NT2/D1 (cell line): Measurements from ENCODE around the gene MEGF6.

Source experiments
- DNase-seq: peaks from one replicate; pipeline ENCODE4 v3.0.0-alpha.2; 2011; ENCODE audit warnings: low read depth, low spot score
- H3K27me3 ChIP-seq: 2 replicates; pipeline ENCODE4 v1.6.0; 2011; ENCODE audit warnings: mild to moderate bottlenecking; ENCODE audit not compliant: insufficient read length, insufficient read depth
- H3K36me3 ChIP-seq: 2 replicates; pipeline ENCODE4 v1.6.1; 2011; ENCODE audit warnings: mild to moderate bottlenecking, low read length, mixed read lengths; ENCODE audit not compliant: insufficient read depth, insufficient read length
- H3K4me1 ChIP-seq: 2 replicates; pipeline ENCODE4 v1.5.1; 2011; ENCODE audit not compliant: insufficient read depth, insufficient read length
- H3K4me3 ChIP-seq: 2 replicates; pipeline ENCODE4 v1.5.1; 2011; ENCODE audit warnings: low read depth; ENCODE audit not compliant: insufficient read length
- H3K9ac ChIP-seq: 2 replicates; pipeline ENCODE4 v1.6.0; 2011; ENCODE audit warnings: low read depth; ENCODE audit not compliant: insufficient read length
- H3K9me3 ChIP-seq: 2 replicates; pipeline ENCODE4 v1.5.1; 2011; ENCODE audit warnings: mild to moderate bottlenecking, low read length; ENCODE audit not compliant: insufficient read depth
- SUZ12 ChIP-seq: IDR thresholded peaks from 2 replicates; pipeline ENCODE4 v1.6.1; 2011; ENCODE audit not compliant: insufficient read length, insufficient read depth; ENCODE audit errors: extremely low read depth
- YY1 ChIP-seq: IDR thresholded peaks from 2 replicates; pipeline ENCODE4 v1.6.1; 2011; ENCODE audit not compliant: insufficient read length, insufficient read depth
- ZNF274 ChIP-seq: IDR thresholded peaks from 2 replicates; pipeline ENCODE4 v1.6.1; 2011; ENCODE audit warnings: mild to moderate bottlenecking, low read depth, low read length

The MEGF6 gene

DNA sequence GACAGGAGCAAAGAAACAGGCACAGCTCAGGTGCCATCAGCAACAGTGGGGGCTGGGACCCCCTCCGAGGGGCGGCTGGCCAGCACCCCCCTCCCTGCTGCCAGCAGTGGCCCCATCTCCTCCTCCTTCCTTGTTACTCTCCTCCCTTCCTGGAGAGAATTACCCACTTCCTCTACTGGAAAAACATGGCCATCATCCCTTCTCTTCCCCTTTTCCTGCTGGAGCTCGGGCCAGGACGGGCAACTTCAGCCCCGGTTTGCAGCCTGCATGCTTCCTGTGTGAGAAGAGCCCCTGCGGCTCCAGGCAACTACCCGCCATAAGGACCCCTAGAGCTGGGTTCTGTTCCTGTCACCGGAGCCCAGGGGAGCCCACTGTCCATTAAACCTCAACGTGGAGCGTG, 17.6 kb downstream of the MEGF6 start:
- H3K36me3 ChIP-seq: no peaks in the 10 kb centered on the region
- H3K4me1 ChIP-seq: peaks cover 18% of the 10 kb centered on the region
- no peaks in the 10 kb centered on the region; the same call in 1 of the 2 replicates for H3K9me3 ChIP-seq
- TF ChIP-seq SUZ12: no peak
- no peak for TF ChIP-seq YY1
- no peak for TF ChIP-seq ZNF274
- no peak overlapping the region for H3K9ac ChIP-seq
- no peaks in the 10 kb centered on the region for H3K27me3 ChIP-seq
- no peak for DNase-seq
- no peak overlapping the region for H3K4me3 ChIP-seq

DNA sequence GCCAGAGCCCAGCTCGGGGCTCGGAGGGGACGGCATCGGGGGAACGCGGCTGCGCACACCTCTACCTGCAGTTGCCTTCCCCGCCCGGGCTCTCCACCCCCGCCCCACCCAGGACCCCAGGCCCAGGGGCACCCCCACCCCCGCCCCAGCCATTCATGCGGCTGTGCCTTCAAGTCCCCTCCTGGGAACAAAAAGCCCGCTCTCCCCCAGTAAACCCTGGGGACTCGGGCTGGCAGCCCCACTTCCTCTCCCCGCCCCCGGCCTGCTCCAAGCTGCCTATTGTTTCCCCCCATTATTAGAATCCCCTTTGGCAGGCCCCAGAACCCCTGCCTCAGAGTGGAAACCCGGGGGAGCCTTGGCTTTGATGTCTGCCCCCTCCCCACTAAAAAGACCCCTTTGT, 18.0 kb downstream of the MEGF6 start:
- TF ChIP-seq ZNF274 (no peak), YY1 (no peak), SUZ12 (no peak)
- no peaks in the 10 kb centered on the region for H3K36me3 ChIP-seq

DNA sequence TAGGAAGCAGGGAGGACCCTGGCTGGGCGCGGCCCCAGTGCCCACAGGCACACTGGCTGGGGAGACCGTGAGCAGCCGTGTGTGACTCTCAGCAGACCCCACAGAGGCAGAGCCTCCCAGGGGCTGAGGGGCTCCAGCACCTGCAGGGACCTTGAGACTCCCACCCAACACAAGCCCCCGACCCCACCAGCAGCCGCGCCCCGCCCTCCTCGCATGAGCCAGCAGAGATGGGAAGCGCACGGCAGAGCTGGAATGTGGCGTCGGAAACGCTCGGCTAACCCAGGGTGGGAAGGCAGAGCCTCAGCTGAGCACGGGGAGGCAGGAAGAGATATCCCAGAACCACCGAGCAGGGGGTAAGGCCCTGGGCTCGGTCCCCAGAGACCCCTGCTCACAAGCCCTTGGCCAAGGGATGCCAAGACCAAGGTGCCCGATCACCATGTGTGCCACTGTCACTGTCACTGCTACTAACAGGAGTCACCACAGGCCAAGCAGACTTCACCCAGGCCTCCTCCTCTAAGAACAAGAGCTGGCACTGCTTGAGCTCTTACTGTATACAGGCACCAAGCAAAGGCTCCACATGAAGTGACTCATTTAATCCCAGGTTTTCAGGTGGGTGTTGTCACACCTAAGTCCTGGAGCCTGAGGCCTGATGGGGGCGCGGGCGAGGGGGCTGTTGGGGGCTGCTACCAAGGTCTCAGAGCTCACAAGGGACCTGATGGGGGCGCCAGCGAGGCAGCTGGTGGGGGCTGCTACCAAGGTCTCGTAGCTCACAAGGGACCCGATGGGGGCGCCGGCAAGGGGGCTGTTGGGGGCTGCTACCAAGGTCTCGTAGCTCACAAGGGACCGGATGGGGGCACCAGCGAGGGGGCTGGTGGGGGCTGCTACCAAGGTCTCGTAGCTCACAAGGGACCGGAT, 20.1 kb downstream of the MEGF6 start:
- Histone ChIP-seq H3K9ac (no peak overlapping the region), H3K36me3 (peaks cover under 1% of the 10 kb centered on the region), H3K27me3 (no peaks in the 10 kb centered on the region), H3K9me3 (no peaks in the 10 kb centered on the region; the same call in 1 of the 2 replicates), H3K4me3 (no peak overlapping the region), H3K4me1 (peaks cover 12% of the 10 kb centered on the region)
- TF ChIP-seq YY1: no peak
- TF ChIP-seq SUZ12: no peak
- TF ChIP-seq ZNF274: no peak
- no peak for DNase-seq

More for the DNA sequence above, 18.0 kb downstream of the MEGF6 start:
- DNase-seq: no peak
- Histone ChIP-seq H3K9me3 (no peaks in the 10 kb centered on the region; the same call in 1 of the 2 replicates), H3K27me3 (no peaks in the 10 kb centered on the region), H3K4me3 (no peak overlapping the region), H3K9ac (no peak overlapping the region), H3K4me1 (peaks cover 14% of the 10 kb centered on the region)

DNA sequence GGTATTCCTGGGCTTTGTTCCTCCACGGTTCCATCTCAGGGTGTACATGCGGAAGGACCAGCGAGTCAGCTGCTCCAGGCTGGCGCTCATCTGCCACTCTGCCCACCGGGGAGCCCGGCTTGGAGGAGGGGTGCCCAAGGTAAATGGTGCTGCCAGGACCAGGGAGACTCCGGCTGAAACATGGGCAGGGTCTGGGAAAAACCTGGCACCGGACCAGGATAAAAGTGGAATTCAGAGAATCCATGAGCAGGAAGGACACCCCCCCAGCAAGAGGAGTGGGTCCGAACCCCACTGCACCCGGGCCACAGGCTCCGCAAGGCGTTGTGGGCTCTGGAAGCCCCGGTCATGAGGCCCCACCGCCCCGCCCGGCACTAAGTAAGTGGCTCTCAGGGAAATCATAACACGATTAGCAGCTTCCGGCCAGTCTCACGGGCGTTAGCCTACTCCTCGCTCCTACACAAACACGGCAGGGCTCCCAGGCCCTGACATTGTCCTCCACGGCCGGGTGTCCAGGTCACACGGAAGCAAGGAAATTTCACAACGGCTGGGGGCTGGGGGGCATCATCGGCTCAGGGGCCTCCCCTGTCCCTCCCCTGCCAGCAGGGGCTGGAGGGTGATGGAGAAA, 21.1 kb downstream of the MEGF6 start:
- peaks cover 6% of the 10 kb centered on the region for H3K36me3 ChIP-seq
- no peak overlapping the region for H3K4me3 ChIP-seq
- no peaks in the 10 kb centered on the region for H3K27me3 ChIP-seq
- peaks cover 12% of the 10 kb centered on the region for H3K4me1 ChIP-seq
- DNase-seq: no peak
- H3K9ac ChIP-seq: no peak overlapping the region
- no peaks in the 10 kb centered on the region; the same call in 1 of the 2 replicates for H3K9me3 ChIP-seq
- TF ChIP-seq YY1 (no peak), SUZ12 (no peak), ZNF274 (no peak)

DNA sequence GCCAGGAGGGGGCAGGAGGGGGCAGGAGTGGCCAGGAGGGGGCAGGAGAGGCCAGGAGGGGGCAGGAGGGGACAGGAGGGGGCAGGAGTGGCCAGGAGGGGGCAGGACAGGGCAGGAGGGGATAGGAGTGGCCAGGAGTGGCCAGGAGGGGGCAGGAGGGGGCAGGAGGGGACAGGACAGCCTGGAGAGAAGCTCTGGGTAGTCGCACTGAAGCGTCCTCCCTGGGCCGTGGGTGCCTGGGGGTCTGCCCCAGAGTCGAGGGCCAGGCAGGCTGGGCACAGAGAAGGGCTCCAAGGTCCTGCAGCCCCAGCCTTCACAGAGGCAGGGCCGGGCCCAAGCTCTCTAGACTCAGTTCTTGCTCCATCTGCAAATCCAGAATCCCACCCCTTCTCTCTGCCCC, 22.9 kb downstream of the MEGF6 start:
- no peak for TF ChIP-seq SUZ12
- TF ChIP-seq ZNF274: no peak
- TF ChIP-seq YY1: no peak
- H3K4me1 ChIP-seq: peaks cover 12% of the 10 kb centered on the region
- no peak for DNase-seq
- no peaks in the 10 kb centered on the region; the same call in 1 of the 2 replicates for H3K9me3 ChIP-seq
- H3K27me3 ChIP-seq: no peaks in the 10 kb centered on the region
- no peak overlapping the region for H3K9ac ChIP-seq
- H3K36me3 ChIP-seq: peaks cover 6% of the 10 kb centered on the region
- H3K4me3 ChIP-seq: no peak overlapping the region

DNA sequence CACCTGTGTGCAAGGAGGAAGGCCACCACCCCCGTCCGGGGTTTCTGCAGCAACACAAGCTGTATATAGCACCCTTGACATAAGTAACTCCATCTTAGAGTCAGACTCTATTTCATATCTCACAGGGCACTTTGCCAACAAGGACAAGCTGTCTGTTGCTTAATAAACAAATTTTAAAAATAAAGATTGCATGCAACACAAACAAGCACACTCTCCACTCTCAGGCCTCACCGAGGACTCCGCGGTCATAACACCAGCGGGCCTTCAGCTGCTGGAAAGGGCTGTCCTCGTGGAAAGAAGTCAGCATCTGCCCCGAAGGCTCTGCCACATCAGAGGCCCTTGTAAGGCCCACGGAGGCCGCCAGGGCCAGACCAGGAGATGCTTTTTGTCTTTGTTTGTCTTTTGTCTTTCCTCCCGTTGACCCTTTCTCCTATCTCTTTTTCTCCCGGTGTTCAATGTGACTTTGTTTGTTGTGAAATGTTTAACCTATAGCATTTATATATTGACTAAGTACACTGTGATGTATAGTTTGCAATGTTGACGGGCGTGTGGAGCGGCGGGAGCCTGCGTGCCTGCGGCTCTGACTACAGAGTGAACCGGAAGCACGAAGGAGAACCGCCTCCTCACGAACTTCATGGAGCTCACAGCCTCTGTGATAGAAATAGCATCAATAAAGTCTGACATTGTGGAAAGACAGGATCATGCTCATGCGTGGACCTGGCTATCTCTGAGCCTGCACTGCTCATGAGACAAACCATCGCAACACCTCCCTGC, 24.1 kb downstream of the MEGF6 start:
- H3K36me3 ChIP-seq: peaks cover 6% of the 10 kb centered on the region
- no peaks in the 10 kb centered on the region; the same call in 1 of the 2 replicates for H3K9me3 ChIP-seq
- no peak for DNase-seq
- no peak overlapping the region for H3K4me3 ChIP-seq
- no peaks in the 10 kb centered on the region for H3K27me3 ChIP-seq
- H3K9ac ChIP-seq: no peak overlapping the region
- peaks cover 8% of the 10 kb centered on the region for H3K4me1 ChIP-seq
- no peak for TF ChIP-seq YY1
- TF ChIP-seq ZNF274: no peak
- no peak for TF ChIP-seq SUZ12
